ENCODE data around the gene NFKBIA. TPM values are rescaled to one million over a fixed set of nuclear protein-coding genes. Genes with fewer than 3 reads are reported as not detected.

Gene NFKBIA
- total and polyA plus RNA-seq, 2 of the 8 experiments (the other 6 are each of a cell fraction or from before 2014, with no cell fraction given), result 25.9 to 49.7 TPM

DNA sequence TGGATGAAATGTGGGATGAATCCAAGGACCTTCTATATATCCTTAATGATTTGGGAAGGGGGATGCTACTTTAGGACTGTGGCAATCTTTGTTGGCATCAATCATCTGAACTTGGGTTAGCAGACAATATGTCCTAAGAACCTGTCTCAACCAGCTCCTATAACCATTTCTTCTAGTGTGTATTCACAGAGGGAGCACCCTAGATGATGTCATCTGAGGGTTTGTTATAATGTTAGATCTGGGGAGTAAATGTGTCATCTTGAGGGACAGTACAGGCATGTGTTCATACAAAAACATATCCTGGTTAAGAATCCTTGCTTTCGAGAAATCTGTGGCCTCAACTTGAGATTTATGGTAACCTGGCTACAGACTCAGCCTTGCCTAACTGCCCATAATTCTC is 41.9 kb upstream of the NFKBIA start:
- H3K18ac ChIP-seq (ENCODE audit: extremely low read depth, low read length), result no peak overlapping the region
- TF ChIP-seq TBP (IDR thresholded peaks at IDR 0.05; ENCODE audit: low read depth, low read length) (no peak), CTBP2 (IDR thresholded peaks at IDR 0.05; ENCODE audit: borderline replicate concordance, insufficient read depth, insufficient read length, low read length) (no peak), ZNF274 (IDR thresholded peaks at IDR 0.05; ENCODE audit: borderline replicate concordance, extremely low read depth, low read length) (no peak), SRF (IDR thresholded peaks at IDR 0.05; ENCODE audit: low read depth, low read length) (no peak), JUND (IDR thresholded peaks at IDR 0.05; ENCODE audit: low read length) (no peak), SP1 (IDR thresholded peaks at IDR 0.05; ENCODE audit: low read depth, low read length) (no peak), SUZ12 (IDR thresholded peaks at IDR 0.05; ENCODE audit: low read length) (no peak), HDAC6 (IDR thresholded peaks at IDR 0.05; ENCODE audit: low read depth, low read length) (no peak), SP2 (IDR thresholded peaks at IDR 0.05; ENCODE audit: low read length) (no peak), EZH2 (IDR thresholded peaks at IDR 0.05; ENCODE audit: low read depth, low read length, severe bottlenecking) (no peak)
- no peak overlapping the region for H3K23ac ChIP-seq (ENCODE audit: insufficient read length)

More for the DNA sequence above, 41.9 kb upstream of the NFKBIA start:
- Histone ChIP-seq H3K56ac (replicated peaks; ENCODE audit: insufficient read length, low read depth, low read length) (no peak overlapping the region), H3K9me3 (ENCODE audit: insufficient read depth in 2 of 2, low read depth in 1 of 2, low read length in 1 of 2) (no peaks in the 10 kb centered on the region), H3K4ac (replicated peaks; ENCODE audit: insufficient read length, low read depth, low read length) (no peak overlapping the region), H4K8ac (ENCODE audit: extremely low read depth, insufficient read depth, low read length) (no peak overlapping the region), H3K9ac (replicated peaks in 1 of 4; ENCODE audit: extremely low read depth in 1 of 4, low read depth in 3 of 4, low read length in 3 of 4) (no peak overlapping the region), H3K36me3 (ENCODE audit: control insufficient read depth in 2 of 4, insufficient read depth in 4 of 4, low read length in 3 of 4) (no peaks in the 10 kb centered on the region), H3K4me1 (replicated peaks in 1 of 4; ENCODE audit: control insufficient read depth in 3 of 4, insufficient read depth in 4 of 4, low read length in 3 of 4) (no peaks in the 10 kb centered on the region), H2BK15ac (ENCODE audit: low read length) (no peak overlapping the region), H4K5ac (ENCODE audit: insufficient read length, low read depth, low read length) (no peak overlapping the region), H3K14ac (ENCODE audit: insufficient read length) (no peak overlapping the region), H3K4me3 (ENCODE audit: extremely low read depth in 1 of 4, insufficient read depth in 2 of 4, low read depth in 3 of 4, low read length in 4 of 4) (no peak overlapping the region), H3K4me2 (ENCODE audit: insufficient read depth in 1 of 2, low read depth in 2 of 2, low read length in 2 of 2) (no peak overlapping the region), H3K79me2 (ENCODE audit: control insufficient read depth in 1 of 2, insufficient read depth in 2 of 2, low read length in 2 of 2) (no peaks in the 10 kb centered on the region), H2AFZ (ENCODE audit: low read length) (no peak overlapping the region), H3K27ac (ENCODE audit: low read depth, low read length) (no peak overlapping the region), H3K23me2 (ENCODE audit: low read depth, low read length) (0 out of 2 replicates have a peak, but pooled peaks cover 1% of the 10 kb centered on the region), H3K27me3 (replicated peaks in 1 of 4; ENCODE audit: control insufficient read depth in 3 of 4, extremely low read depth in 1 of 4, insufficient read depth in 3 of 4, low read length in 3 of 4) (no peaks in the 10 kb centered on the region), H3K79me1 (ENCODE audit: low read depth, low read length) (no peaks in the 10 kb centered on the region), H2AK5ac (ENCODE audit: low read depth, low read length) (no peak overlapping the region), H4K20me1 (replicated peaks in 1 of 2; ENCODE audit: control insufficient read depth in 1 of 2, insufficient read depth in 2 of 2, low read length in 2 of 2) (no peaks in the 10 kb centered on the region), H2BK20ac (ENCODE audit: low read length) (no peak overlapping the region), H2BK12ac (ENCODE audit: low read depth, low read length) (no peak overlapping the region), H4K91ac (replicated peaks; ENCODE audit: insufficient read length, low read length) (no peak overlapping the region), H2BK120ac (replicated peaks; ENCODE audit: low read depth, low read length) (no peak overlapping the region), H2BK5ac (ENCODE audit: low read depth, low read length) (no peak overlapping the region)
- DNase-seq (ENCODE audit: low read depth in 1 of 2, low spot score in 2 of 2) (no peak), FAIRE-seq (no peak)
- ChIA-PET POLR2A (ENCODE audit: partially characterized antibody) (no interaction called here), CTCF (ENCODE audit: partially characterized antibody) (interaction anchor here (0.6 kb wide), 1 partner anchor 9 kb away, joined by 4 read pairs; no protein-coding TSS in a partner anchor)
- 85% methylated on average over 1 of the region's 1 CpG; no CpG with 5 or more reads in 1 of the 2 experiments for WGBS, 2 experiments (ENCODE audit: extremely low coverage in 1 of 2, insufficient coverage in 1 of 2, insufficient read length in 1 of 2, insufficient replicate concordance in 2 of 2, low coverage in 1 of 2, low lambda C conversion rate in 2 of 2, missing lambda C conversion rate in 1 of 2)

All from H1 (cell line).